SJCRH30 (cell line): ENCODE results near the gene RHOBTB3. TPM values are rescaled to one million over a fixed set of nuclear protein-coding genes. Genes with fewer than 3 reads are reported as not detected.

ENCODE experiments used
- DNase-seq, 2 experiments: peaks; one replicate each; pipeline ENCODE4 v3.0.0-alpha.2; 2015 to 2020
- H3K27ac ChIP-seq: fragments of 250-450 bp; sonication (Bioruptor Pico); 2 replicates; pipeline ENCODE4 v1.5.1; 2020; ENCODE audit warnings: mild to moderate bottlenecking, moderate library complexity
- H3K27me3 ChIP-seq: fragments of 250-450 bp; sonication (Bioruptor Pico); 2 replicates; pipeline ENCODE4 v1.5.1; 2020; ENCODE audit warnings: mild to moderate bottlenecking, moderate library complexity
- H3K36me3 ChIP-seq: fragments of 250-450 bp; sonication (Bioruptor Pico); 2 replicates; pipeline ENCODE4 v1.5.1; 2020; ENCODE audit warnings: mild to moderate bottlenecking, moderate library complexity
- H3K4me1 ChIP-seq: fragments of 250-450 bp; sonication (Bioruptor Pico); 2 replicates; pipeline ENCODE4 v1.5.1; 2020; ENCODE audit warnings: mild to moderate bottlenecking, moderate library complexity
- H3K4me3 ChIP-seq: fragments of 250-450 bp; sonication (Bioruptor Pico); 2 replicates; pipeline ENCODE4 v1.5.1; 2020; ENCODE audit warnings: mild to moderate bottlenecking, moderate library complexity
- H3K9me3 ChIP-seq: fragments of 250-450 bp; sonication (Bioruptor Pico); replicated peaks from 2 replicates; pipeline ENCODE4 v1.5.1; 2020; ENCODE audit warnings: mild to moderate bottlenecking, moderate library complexity
- total RNA-seq: library from RNA; depleted of rRNA; stranded (reverse); fragments of >200 nt; shearing (Covaris generic); gene quantifications from 2 replicates; pipeline ENCODE4 v1.2.3, GENCODE V29; 2014

The RHOBTB3 gene
- total RNA-seq, 1 experiment from 2014 or later = 212 TPM

DNA sequence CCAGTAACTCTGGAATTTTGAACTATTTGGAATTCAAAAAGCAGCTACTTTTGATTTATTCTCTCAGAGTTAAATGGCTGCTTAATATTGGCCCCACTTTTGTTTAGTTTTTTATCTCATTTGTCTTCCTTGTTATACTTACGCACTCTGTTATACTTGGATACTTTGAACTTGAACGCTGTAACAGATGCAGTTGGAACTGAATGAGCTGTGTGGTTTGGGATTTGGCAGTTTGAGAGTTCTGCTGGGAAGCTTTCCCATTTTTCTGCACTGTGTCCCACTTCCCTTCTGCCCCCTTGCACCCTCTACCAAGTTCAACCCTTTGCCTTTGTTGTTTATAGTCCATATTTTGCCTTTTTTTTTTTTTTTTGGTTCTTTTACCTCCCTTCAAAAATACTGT, 3.8 kb downstream of the RHOBTB3 start:
- H3K36me3 ChIP-seq = peaks cover 47% of the 10 kb centered on the region
- no peak for DNase-seq
- H3K27ac ChIP-seq = no peak overlapping the region

DNA sequence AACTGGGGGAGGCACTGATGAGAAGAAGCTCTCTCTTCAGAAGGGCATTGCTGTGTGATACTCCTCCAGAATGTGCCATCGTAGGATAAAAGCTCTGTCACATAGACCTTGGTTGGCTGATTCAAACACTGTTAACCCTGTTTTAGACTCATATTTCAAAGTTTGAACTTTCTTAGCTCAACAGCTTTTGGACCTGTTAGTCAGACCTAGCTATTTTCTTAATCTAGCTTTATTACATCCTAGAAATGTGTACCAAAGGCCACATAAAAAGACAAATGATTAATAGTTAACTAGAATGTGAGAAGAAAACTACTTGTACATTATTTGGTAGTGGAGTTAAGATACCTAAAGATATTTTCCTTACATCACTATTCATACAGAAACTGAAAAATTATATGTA, 4.3 kb downstream of the RHOBTB3 start:
- H3K4me3 ChIP-seq = no peak overlapping the region
- no peaks in the 10 kb centered on the region for H3K27me3 ChIP-seq
- DNase-seq = no peak
- H3K36me3 ChIP-seq = peaks cover 50% of the 10 kb centered on the region
- no peaks in the 10 kb centered on the region for H3K9me3 ChIP-seq
- no peak overlapping the region for H3K27ac ChIP-seq
- peaks cover 5% of the 10 kb centered on the region; the same call in 1 of the 2 replicates for H3K4me1 ChIP-seq

More for the DNA sequence above, 3.8 kb downstream of the RHOBTB3 start:
- H3K4me3 ChIP-seq = no peak overlapping the region
- H3K9me3 ChIP-seq = no peaks in the 10 kb centered on the region
- peaks cover 5% of the 10 kb centered on the region; the same call in 1 of the 2 replicates for H3K4me1 ChIP-seq
- H3K27me3 ChIP-seq = no peaks in the 10 kb centered on the region

DNA sequence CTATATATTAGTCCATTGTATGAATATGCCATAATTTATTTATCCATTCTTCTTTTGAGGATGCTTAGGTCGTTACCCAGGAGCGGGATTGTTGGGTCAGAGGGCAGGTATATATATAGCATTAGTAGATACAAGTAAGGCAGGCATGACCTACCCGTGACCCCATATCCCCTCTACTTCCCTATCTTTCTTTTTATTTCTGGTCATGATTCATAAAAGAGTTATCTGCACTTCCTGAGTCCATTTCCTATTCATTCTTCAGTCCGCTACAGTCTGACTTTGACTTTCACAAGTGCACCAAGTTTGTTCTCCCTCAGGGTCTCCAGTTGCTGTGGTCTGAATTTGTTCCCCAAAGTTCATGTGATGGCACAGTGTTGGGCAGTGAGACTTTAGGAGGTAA, 6.9 kb downstream of the RHOBTB3 start:
- Histone ChIP-seq H3K36me3 (peaks cover 66% of the 10 kb centered on the region), H3K27me3 (no peaks in the 10 kb centered on the region), H3K27ac (no peak overlapping the region), H3K4me1 (peaks cover 5% of the 10 kb centered on the region; the same call in 1 of the 2 replicates), H3K4me3 (no peak overlapping the region), H3K9me3 (no peaks in the 10 kb centered on the region)
- no peak for DNase-seq

DNA sequence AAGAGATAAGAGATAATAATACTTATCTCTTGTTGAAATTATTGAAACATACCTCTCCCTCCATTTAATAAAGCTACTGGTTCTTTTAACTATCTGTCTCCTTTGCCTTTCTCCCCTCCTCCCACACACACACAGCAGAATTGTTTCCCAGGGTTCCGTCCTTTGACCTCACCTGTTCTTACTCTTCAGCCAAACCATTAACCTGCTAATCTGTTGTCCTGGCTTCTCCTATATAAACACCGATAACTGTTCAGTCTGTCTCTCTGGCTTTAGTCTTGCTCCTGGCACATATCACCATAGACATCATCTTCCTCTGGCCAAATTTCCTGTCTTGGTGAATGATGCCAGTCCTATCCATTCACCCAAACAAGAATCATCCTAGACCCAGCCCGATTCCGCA, 7.7 kb downstream of the RHOBTB3 start:
- no peaks in the 10 kb centered on the region for H3K9me3 ChIP-seq
- peaks cover 4% of the 10 kb centered on the region; the same call in 1 of the 2 replicates for H3K4me1 ChIP-seq
- no peak overlapping the region for H3K4me3 ChIP-seq
- H3K27me3 ChIP-seq = no peaks in the 10 kb centered on the region
- no peak overlapping the region for H3K27ac ChIP-seq
- H3K36me3 ChIP-seq = peaks cover 68% of the 10 kb centered on the region
- DNase-seq = no peak

DNA sequence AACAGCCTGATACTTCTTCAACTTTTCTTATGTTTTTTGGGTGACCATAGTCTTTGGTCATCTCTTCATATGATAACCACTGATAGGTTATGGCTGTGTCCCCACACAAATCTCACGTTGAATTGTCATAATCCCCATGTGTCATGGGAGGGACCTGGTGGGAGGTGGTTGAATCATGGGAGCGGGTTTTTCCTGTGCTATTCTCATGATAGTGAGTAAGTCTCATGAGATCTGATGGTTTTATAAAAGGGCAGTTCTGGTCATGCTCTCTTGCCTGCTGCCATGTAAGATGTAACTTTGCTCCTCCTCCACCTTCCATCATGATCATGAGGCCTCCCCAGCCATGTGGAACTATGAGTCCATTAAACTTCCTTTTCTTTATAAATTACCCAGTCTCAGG, 8.7 kb downstream of the RHOBTB3 start:
- peaks cover 72% of the 10 kb centered on the region for H3K36me3 ChIP-seq
- peaks cover 2% of the 10 kb centered on the region; the same call in 1 of the 2 replicates for H3K4me1 ChIP-seq
- H3K27ac ChIP-seq = no peak overlapping the region
- DNase-seq = no peak
- no peaks in the 10 kb centered on the region for H3K27me3 ChIP-seq
- no peak overlapping the region for H3K4me3 ChIP-seq
- H3K9me3 ChIP-seq = no peaks in the 10 kb centered on the region

DNA sequence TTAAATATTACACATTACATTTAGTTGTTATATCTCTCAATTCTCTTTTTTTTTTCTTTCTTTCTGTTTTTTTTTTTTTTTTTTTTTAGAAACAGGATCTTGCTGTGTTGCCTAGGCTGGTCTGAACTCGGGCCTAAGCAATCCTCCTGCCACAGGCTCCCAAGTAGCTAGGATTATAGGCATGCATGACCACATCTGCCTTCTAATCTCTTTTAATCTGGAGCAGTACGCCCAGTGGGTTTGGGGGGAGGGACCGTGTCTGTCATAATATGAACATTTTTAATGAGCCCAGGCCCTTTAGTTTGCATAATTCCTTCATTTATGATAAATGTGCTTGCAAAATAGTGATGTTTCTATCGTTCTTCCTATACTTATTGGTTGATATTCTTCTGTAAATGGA, 10.3 kb downstream of the RHOBTB3 start:
- Histone ChIP-seq H3K36me3 (peaks cover 81% of the 10 kb centered on the region), H3K9me3 (no peaks in the 10 kb centered on the region), H3K27ac (no peak overlapping the region), H3K4me1 (peaks cover 2% of the 10 kb centered on the region; the same call in 1 of the 2 replicates), H3K4me3 (no peak overlapping the region), H3K27me3 (no peaks in the 10 kb centered on the region)
- DNase-seq = no peak

DNA sequence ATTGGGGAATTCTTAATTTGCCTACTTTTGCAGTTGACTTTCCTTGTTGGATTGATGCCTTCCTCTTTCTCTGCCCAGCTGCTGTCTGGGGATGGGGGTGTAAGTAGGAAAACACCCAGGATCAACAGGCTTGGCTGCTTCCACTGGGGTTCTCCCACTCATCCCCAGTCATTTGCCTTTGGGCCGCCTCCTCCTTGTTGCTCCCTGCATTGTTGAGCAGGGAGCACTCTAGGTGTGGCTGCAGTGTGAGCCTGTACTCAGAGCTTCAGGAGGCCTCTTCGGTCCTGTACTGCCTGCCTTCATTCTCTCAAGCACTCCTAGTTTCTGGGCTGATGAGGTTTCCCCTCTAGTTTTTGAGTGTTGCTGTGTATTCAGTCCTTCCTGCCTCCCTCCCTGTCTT, 12.1 kb downstream of the RHOBTB3 start:
- H3K27ac ChIP-seq = no peak overlapping the region
- no peak for DNase-seq
- no peaks in the 10 kb centered on the region for H3K9me3 ChIP-seq
- H3K36me3 ChIP-seq = peaks cover 80% of the 10 kb centered on the region
- H3K4me3 ChIP-seq = no peak overlapping the region
- no peaks in the 10 kb centered on the region for H3K4me1 ChIP-seq
- H3K27me3 ChIP-seq = no peaks in the 10 kb centered on the region

DNA sequence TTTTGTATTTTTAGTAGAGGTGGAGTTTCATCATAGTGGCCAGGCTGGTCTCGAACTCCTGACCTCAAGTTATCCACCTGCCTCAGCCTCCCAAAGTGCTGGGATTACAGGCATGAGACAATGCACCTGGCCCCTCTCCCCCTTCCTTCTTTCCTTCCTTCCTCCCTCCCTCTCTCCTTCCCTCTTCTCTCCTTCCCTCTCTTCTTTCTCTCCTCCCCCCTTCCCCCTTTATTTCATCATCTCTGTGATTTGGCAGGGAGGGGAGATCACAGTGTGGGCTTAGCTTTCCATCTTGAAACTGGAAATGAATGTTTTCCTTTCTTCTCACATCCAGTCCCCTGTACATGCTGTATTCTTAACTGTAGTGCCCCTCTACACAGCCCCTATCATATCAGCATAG, 12.7 kb downstream of the RHOBTB3 start:
- Histone ChIP-seq H3K27me3 (no peaks in the 10 kb centered on the region), H3K9me3 (no peaks in the 10 kb centered on the region), H3K4me1 (no peaks in the 10 kb centered on the region), H3K4me3 (no peak overlapping the region), H3K36me3 (peaks cover 80% of the 10 kb centered on the region), H3K27ac (no peak overlapping the region)
- no peak for DNase-seq

DNA sequence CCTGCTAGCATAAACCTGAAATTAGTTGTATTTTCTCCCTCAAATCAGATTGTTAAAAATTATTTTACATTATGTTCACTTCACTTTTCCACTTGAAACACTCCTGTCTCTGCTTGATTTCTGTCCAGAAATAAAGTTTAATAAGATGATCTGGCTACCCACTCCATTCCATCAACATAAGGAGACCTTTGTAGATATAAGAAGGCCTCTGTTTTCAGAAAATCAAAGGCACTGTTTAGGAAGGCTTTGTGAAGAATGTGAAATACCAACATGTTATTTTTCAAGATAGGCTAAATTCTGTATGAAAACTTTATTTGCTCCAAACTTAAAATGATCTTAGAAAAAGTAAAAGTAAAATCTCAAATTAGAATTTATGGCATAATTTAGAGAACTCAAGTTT, 15.1 kb downstream of the RHOBTB3 start:
- Histone ChIP-seq H3K4me3 (no peak overlapping the region), H3K27me3 (no peaks in the 10 kb centered on the region), H3K4me1 (no peaks in the 10 kb centered on the region), H3K27ac (no peak overlapping the region), H3K36me3 (peaks cover 84% of the 10 kb centered on the region), H3K9me3 (no peaks in the 10 kb centered on the region)
- DNase-seq = no peak

DNA sequence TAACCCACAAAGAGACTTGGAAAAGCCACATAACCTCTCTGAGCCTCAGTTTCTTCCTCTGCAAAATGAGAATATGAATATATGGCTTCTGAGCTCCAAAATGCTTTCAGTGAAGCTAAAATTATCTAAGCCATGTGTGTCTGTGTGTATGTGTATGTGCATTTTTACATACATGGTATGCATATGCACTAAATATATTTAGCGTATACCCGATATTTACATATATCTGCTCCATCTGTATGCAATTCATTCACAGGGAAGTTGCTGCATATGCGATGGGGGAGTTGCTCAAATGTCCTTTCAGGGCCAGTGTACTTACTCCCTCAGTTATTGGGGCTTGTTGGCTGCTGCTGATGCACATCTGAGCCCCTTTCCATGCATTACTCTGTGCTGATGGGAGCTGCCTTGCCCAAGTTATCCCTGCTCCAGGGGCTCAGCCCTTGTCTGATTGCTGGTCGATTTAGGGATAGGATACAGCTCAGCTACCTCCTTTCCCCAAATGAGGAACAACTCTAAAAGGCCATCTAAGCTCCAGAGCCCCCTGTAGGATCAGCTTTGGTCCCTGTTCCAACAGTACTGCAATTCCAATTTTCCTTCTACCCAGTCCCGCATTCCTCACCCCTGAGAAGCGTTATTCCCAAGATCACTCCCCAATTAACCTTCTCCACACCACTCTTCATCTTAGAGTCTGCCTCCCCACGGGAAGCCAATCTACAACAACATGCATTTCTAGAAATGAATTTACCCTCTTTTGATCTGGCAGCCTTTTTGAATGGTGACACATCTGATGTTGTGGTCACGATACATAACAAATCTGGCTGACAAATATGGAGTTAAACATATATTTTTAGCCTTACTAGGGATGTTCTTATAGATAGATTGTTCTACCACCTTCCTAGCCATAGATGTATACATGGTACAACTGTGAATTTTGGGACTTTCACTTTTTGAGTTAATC, 15.9 kb downstream of the RHOBTB3 start:
- no peaks in the 10 kb centered on the region for H3K4me1 ChIP-seq
- H3K36me3 ChIP-seq = peaks cover 86% of the 10 kb centered on the region
- H3K27ac ChIP-seq = no peak overlapping the region
- DNase-seq = no peak
- no peaks in the 10 kb centered on the region for H3K9me3 ChIP-seq
- H3K4me3 ChIP-seq = no peak overlapping the region
- no peaks in the 10 kb centered on the region for H3K27me3 ChIP-seq

DNA sequence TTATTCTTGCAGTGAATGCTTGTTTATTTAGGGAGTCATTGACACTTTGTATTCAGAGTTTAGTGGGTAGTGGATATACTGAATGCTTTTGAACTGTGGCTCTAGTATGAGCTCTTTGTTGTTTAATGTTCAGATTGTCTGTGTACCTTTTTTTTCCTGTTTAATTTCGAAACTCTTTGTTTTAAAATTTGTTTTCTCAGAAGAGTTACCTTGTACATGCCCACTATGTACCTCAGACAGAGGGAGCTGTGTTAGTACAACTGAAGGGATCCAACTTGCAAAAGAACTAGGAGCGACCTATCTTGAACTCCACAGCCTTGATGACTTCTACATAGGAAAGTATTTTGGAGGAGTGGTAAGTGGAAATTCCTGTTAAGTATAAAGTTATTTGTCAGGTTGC, 17.0 kb downstream of the RHOBTB3 start:
- Histone ChIP-seq H3K27me3 (no peaks in the 10 kb centered on the region), H3K27ac (no peak overlapping the region), H3K9me3 (no peaks in the 10 kb centered on the region), H3K4me1 (no peaks in the 10 kb centered on the region), H3K36me3 (peaks cover 86% of the 10 kb centered on the region), H3K4me3 (no peak overlapping the region)
- no peak for DNase-seq

DNA sequence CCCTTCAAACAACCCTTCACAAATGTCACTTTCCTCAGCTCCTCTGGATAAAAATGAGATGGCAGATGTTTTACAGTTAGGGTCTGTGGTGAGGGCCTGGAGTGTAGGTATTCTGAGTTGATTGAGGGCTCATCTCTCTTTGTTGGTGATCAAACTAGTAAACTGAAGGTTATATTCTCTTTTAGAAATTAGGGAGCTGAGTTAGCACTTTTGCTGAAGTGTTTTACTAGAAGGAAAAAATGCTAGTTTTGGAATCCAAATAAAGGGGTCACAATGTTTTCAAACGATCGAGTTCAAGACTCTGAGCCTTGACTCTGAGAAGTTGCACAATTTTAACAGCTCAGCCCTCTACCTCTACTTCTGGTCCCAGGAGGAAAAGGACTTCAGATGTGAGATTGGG, 23.4 kb downstream of the RHOBTB3 start:
- Histone ChIP-seq H3K4me3 (no peak overlapping the region), H3K4me1 (peaks cover 11% of the 10 kb centered on the region), H3K36me3 (peaks cover 75% of the 10 kb centered on the region), H3K9me3 (no peaks in the 10 kb centered on the region), H3K27me3 (no peaks in the 10 kb centered on the region), H3K27ac (no peak overlapping the region)
- no peak for DNase-seq

DNA sequence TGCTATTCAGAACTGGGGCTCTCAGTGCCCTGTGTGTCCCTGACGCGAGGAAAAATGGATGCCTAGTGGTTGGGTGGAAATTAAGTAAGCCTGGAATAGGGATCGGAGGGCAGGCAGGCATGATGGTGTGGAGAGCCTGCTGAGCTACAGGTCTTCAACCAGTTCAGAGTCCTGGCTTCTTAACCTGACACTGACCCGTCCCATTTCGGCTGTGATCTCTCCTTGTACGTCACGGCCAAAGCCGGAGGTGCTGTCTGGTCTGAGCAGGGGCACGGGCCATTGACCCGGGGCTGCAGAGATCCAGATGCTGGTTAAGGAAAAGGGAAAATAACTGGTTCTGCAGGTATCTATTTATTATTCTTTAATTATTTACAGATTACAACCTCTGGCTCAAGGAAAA, 27.9 kb downstream of the RHOBTB3 start:
- H3K9me3 ChIP-seq = no peaks in the 10 kb centered on the region
- no peak overlapping the region for H3K4me3 ChIP-seq
- H3K27ac ChIP-seq = no peak overlapping the region
- no peaks in the 10 kb centered on the region for H3K27me3 ChIP-seq
- H3K4me1 ChIP-seq = peaks cover 35% of the 10 kb centered on the region
- DNase-seq = no peak
- peaks cover 51% of the 10 kb centered on the region for H3K36me3 ChIP-seq

DNA sequence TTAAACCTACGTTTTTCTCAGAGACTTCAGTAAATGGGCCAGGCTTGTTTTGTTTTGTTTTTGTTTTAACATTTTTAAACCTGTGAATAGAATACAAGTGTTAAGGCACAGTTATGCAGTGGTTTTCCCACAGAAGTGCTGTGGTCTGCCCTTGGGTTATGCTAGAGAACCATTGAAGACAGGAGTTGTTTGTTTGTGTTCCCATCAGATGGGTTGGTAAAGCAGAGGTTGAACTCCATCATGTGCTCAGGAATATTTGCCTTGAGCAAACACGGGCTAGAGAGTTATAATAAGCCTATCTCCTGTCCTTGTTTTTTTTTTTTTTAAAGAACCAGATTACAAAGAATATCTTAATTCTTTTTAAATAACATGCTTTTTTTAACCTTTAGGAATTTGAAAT, 28.5 kb downstream of the RHOBTB3 start:
- H3K4me3 ChIP-seq = no peak overlapping the region
- peak overlapping the region; percentile 35 for H3K27ac ChIP-seq
- DNase-seq = peak; percentile 30 to 59
- peaks cover 55% of the 10 kb centered on the region for H3K36me3 ChIP-seq
- H3K27me3 ChIP-seq = no peaks in the 10 kb centered on the region
- H3K9me3 ChIP-seq = no peaks in the 10 kb centered on the region
- peaks cover 35% of the 10 kb centered on the region for H3K4me1 ChIP-seq

DNA sequence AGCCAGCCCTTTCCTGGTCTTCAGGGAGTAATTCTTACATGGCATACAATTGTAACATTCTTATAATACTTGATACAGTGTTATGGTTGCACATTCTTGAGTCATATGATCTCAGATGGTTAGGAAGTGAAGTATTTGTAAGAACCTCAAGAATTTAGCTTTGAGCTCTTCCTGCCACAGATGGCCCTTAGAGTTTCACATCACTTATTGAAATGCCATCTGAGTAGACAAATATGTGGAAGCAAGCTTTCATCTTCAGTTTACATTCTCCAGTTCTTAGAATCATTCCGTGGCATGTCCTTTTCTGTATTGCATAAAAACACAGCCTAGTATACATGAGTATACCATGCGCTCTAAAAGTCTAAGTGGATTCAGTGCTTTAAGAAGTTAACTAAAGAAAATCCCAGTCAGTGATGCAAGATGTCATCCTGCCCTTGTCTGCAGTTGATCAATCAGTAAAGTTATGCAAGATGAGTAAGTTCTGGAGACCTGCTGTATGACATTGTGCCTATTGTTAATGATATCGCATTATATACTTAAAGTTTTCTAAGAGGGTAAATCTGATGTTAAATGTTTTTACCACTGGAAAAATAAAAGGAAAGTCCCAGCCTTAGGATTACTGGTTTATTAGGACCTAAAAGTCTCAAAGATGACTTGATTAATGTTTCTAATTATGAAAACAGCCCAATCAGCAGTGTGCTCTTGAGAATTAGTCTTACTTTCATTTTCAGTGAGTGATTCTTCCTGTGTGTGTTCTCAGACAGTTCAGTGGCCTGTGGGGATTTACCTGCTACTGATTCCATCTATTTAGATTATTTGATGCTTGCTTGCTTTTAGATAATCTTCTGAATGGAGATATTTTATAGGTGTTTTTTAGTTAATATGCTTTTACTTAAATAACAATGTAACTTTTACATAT, 29.4 kb downstream of the RHOBTB3 start:
- Histone ChIP-seq H3K27me3 (no peaks in the 10 kb centered on the region), H3K36me3 (peaks cover 51% of the 10 kb centered on the region), H3K9me3 (no peaks in the 10 kb centered on the region), H3K4me3 (no peak overlapping the region), H3K27ac (peak overlapping the region; percentile 35), H3K4me1 (peaks cover 35% of the 10 kb centered on the region)
- DNase-seq = peak; percentile 32 to 67
